Karpas-422 (cell line): ENCODE measurements around the gene ZNF778. TPM values are rescaled to one million over a fixed set of nuclear protein-coding genes. Genes with fewer than 3 reads are reported as not detected.
"Not testable (repeated sequence)": the region's sequence is repeated elsewhere in the genome, so short reads cannot be mapped to it uniquely, and the experiment has no call there.

Source experiments
- DNase-seq: peaks from one replicate; pipeline ENCODE4 v3.0.0-alpha.2; 2015
- H2AFZ ChIP-seq: fragments of 200-600 bp; sonication (generic); 2 replicates; pipeline ENCODE4 v1.6.1; 2014; ENCODE audit warnings: antibody characterized with exemption, low read length, mixed read lengths
- H3K27ac ChIP-seq: fragments of 200-600 bp; sonication (generic); 2 replicates; pipeline ENCODE4 v1.5.1; 2014; ENCODE audit warnings: mild to moderate bottlenecking, low read length, moderate library complexity
- H3K27me3 ChIP-seq: fragments of 200-600 bp; sonication (generic); 2 replicates; pipeline ENCODE4 v1.6.1; 2014; ENCODE audit warnings: low read length, mixed read lengths
- H3K36me3 ChIP-seq: fragments of 200-600 bp; sonication (generic); 2 replicates; pipeline ENCODE4 v1.6.1; 2014; ENCODE audit warnings: low read length, mixed read lengths; ENCODE audit not compliant: insufficient read depth
- H3K4me1 ChIP-seq: fragments of 200-600 bp; sonication (generic); 2 replicates; pipeline ENCODE4 v1.6.1; 2014; ENCODE audit warnings: mild to moderate bottlenecking, low read length, mixed read lengths
- H3K4me2 ChIP-seq: fragments of 200-600 bp; sonication (generic); 2 replicates; pipeline ENCODE4 v1.6.1; 2014; ENCODE audit warnings: low read length, low read depth, mild to moderate bottlenecking; ENCODE audit not compliant: poor library complexity, severe bottlenecking
- H3K4me3 ChIP-seq: fragments of 200-600 bp; sonication (generic); 2 replicates; pipeline ENCODE4 v1.5.1; 2014; ENCODE audit warnings: mild to moderate bottlenecking, antibody characterized with exemption, low read length, mixed read lengths
- H3K79me2 ChIP-seq: fragments of 200-600 bp; sonication (generic); 2 replicates; pipeline ENCODE4 v1.6.1; 2014; ENCODE audit warnings: mild to moderate bottlenecking, low read length, mixed read lengths
- H3K9ac ChIP-seq: fragments of 200-600 bp; sonication (generic); 2 replicates; pipeline ENCODE4 v1.6.0; 2014; ENCODE audit warnings: low read length
- H3K9me2 ChIP-seq: fragments of 200-600 bp; sonication (generic), shearing (Covaris generic); replicated peaks from 2 replicates; pipeline ENCODE4 v1.6.0; 2014; ENCODE audit warnings: mild to moderate bottlenecking, low read length, moderate library complexity; ENCODE audit not compliant: insufficient read depth
- H3K9me3 ChIP-seq: fragments of 300-700, 200-600 bp; sonication (generic); 2 replicates; pipeline ENCODE4 v1.6.1; 2014; ENCODE audit warnings: low read length, mixed read lengths
- H4K20me1 ChIP-seq: fragments of 200-600 bp; sonication (generic); 2 replicates; pipeline ENCODE4 v1.6.1; 2014; ENCODE audit warnings: mild to moderate bottlenecking, antibody characterized with exemption, low read length, low read depth; ENCODE audit not compliant: insufficient read depth
- total RNA-seq: library from RNA; depleted of rRNA; stranded (reverse); fragments of >200 nt; shearing (Covaris generic); gene quantifications from 2 replicates; pipeline ENCODE4 v1.2.3, GENCODE V29; 2014; ENCODE audit warnings: low replicate concordance

The ZNF778 gene
- total RNA-seq, 1 experiment from 2014 or later: 2.7 TPM

GRCh38 chr16:89191033-89191900 lies 26.2 kb upstream of the ZNF778 start:
- no peaks in the 10 kb centered on the region for H3K9me3 ChIP-seq
- no peak for DNase-seq
- H2AFZ ChIP-seq: no peak overlapping the region
- H3K79me2 ChIP-seq: no peaks in the 10 kb centered on the region
- no peaks in the 10 kb centered on the region for H3K9me2 ChIP-seq
- no peak overlapping the region for H3K9ac ChIP-seq
- H3K4me3 ChIP-seq: no peak overlapping the region
- no peak overlapping the region for H3K4me2 ChIP-seq
- no peaks in the 10 kb centered on the region for H4K20me1 ChIP-seq
- no peaks in the 10 kb centered on the region for H3K4me1 ChIP-seq
- no peaks in the 10 kb centered on the region for H3K36me3 ChIP-seq
- H3K27me3 ChIP-seq: no peaks in the 10 kb centered on the region
- H3K27ac ChIP-seq: no peak overlapping the region

GRCh38 chr16:89191901-89192185 lies 25.7 kb upstream of the ZNF778 start:
- no peak overlapping the region for H2AFZ ChIP-seq
- no peaks in the 10 kb centered on the region for H3K79me2 ChIP-seq
- no peaks in the 10 kb centered on the region for H3K4me1 ChIP-seq
- no peak overlapping the region for H3K4me3 ChIP-seq
- no peaks in the 10 kb centered on the region for H3K36me3 ChIP-seq
- H3K4me2 ChIP-seq: no peak overlapping the region
- H3K27ac ChIP-seq: no peak overlapping the region
- H3K9me3 ChIP-seq: no peaks in the 10 kb centered on the region
- no peaks in the 10 kb centered on the region for H4K20me1 ChIP-seq
- no peaks in the 10 kb centered on the region for H3K9me2 ChIP-seq
- no peaks in the 10 kb centered on the region for H3K27me3 ChIP-seq
- no peak for DNase-seq
- H3K9ac ChIP-seq: no peak overlapping the region

GRCh38 chr16:89192186-89192955 lies 25.1 kb upstream of the ZNF778 start:
- peak; percentile 91 for DNase-seq
- H2AFZ ChIP-seq, H3K79me2 ChIP-seq, H3K4me3 ChIP-seq, H4K20me1 ChIP-seq, H3K9me3 ChIP-seq, H3K9ac ChIP-seq, H3K27ac ChIP-seq, H3K36me3 ChIP-seq, H3K4me1 ChIP-seq, H3K27me3 ChIP-seq, H3K9me2 ChIP-seq, H3K4me2 ChIP-seq: not testable (repeated sequence)

- Histone ChIP-seq H3K9me3 (no peaks in the 10 kb centered on the region), H3K4me2 (no peak overlapping the region), H3K36me3 (no peaks in the 10 kb centered on the region), H3K27ac (no peak overlapping the region), H3K4me3 (no peak overlapping the region), H3K27me3 (no peaks in the 10 kb centered on the region), H3K79me2 (no peaks in the 10 kb centered on the region), H2AFZ (no peak overlapping the region), H4K20me1 (no peaks in the 10 kb centered on the region), H3K9ac (no peak overlapping the region), H3K9me2 (no peaks in the 10 kb centered on the region), H3K4me1 (no peaks in the 10 kb centered on the region)
- peak; percentile 80 for DNase-seq
Measured at GRCh38 chr16:89192956-89193575, 24.4 kb upstream of the ZNF778 start.

- Histone ChIP-seq H3K27me3 (no peaks in the 10 kb centered on the region), H3K4me2 (no peak overlapping the region), H3K4me1 (no peaks in the 10 kb centered on the region), H4K20me1 (no peaks in the 10 kb centered on the region), H3K9me3 (no peaks in the 10 kb centered on the region), H3K27ac (no peak overlapping the region), H2AFZ (no peak overlapping the region), H3K4me3 (no peak overlapping the region), H3K79me2 (no peaks in the 10 kb centered on the region), H3K36me3 (no peaks in the 10 kb centered on the region), H3K9ac (no peak overlapping the region), H3K9me2 (no peaks in the 10 kb centered on the region)
- no peak for DNase-seq
Measured at GRCh38 chr16:89193576-89194293, 23.8 kb upstream of the ZNF778 start.

GRCh38 chr16:89194340-89195311 lies 22.9 kb upstream of the ZNF778 start:
- no peaks in the 10 kb centered on the region for H3K9me3 ChIP-seq
- H4K20me1 ChIP-seq: no peaks in the 10 kb centered on the region
- H3K9me2 ChIP-seq: no peaks in the 10 kb centered on the region
- no peak overlapping the region for H2AFZ ChIP-seq
- H3K4me1 ChIP-seq: no peaks in the 10 kb centered on the region
- no peak overlapping the region for H3K4me2 ChIP-seq
- DNase-seq: no peak
- H3K79me2 ChIP-seq: no peaks in the 10 kb centered on the region
- no peak overlapping the region for H3K4me3 ChIP-seq
- H3K9ac ChIP-seq: no peak overlapping the region
- H3K27ac ChIP-seq: no peak overlapping the region
- H3K36me3 ChIP-seq: no peaks in the 10 kb centered on the region
- H3K27me3 ChIP-seq: no peaks in the 10 kb centered on the region

- DNase-seq: no peak
- Histone ChIP-seq H3K9ac (no peak overlapping the region), H3K27ac (no peak overlapping the region)
Measured at GRCh38 chr16:89195521-89196171, 21.9 kb upstream of the ZNF778 start.

More at GRCh38 chr16:89195521-89196171, 21.9 kb upstream of the ZNF778 start:
- Histone ChIP-seq H2AFZ (no peak overlapping the region), H3K79me2 (no peaks in the 10 kb centered on the region), H3K4me1 (no peaks in the 10 kb centered on the region), H3K9me3 (no peaks in the 10 kb centered on the region), H3K4me2 (no peak overlapping the region), H3K27me3 (no peaks in the 10 kb centered on the region), H3K4me3 (no peak overlapping the region), H4K20me1 (no peaks in the 10 kb centered on the region), H3K36me3 (no peaks in the 10 kb centered on the region), H3K9me2 (no peaks in the 10 kb centered on the region)
